ENCODE data around the gene LAMA5.

The LAMA5 gene

DNA sequence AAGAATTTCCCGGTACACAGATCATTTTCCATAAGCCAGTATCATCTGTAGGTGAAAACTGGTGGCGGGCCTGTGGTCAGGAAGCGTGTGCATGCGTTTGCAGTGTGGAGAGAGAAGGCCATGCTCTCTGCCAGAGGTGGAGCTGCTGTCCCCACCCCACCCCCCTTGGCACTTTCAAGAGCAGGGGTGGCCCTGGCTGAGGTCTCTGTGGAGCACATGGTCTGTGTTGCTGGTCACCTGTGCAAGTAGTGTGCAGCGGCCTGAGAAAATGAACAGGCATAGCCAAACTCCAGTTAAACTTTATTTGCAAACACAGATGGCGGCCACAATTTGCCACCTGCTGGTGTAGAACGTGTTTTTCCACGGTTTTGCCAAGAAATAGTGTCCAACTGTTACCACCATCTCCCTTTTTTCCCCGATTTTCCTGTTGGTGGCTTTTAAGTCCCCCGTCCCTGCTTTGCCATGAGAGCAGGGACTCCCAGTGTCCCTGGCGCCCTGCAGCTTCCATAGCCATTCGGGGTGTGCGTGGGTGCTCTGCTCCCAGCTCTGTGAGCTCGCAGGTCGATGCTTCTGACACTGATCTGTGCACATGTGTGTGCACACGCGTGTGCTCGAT lies 61.9 kb downstream of the LAMA5 start:
- no peak for DNase-seq (ENCODE audit: low read depth)

DNA sequence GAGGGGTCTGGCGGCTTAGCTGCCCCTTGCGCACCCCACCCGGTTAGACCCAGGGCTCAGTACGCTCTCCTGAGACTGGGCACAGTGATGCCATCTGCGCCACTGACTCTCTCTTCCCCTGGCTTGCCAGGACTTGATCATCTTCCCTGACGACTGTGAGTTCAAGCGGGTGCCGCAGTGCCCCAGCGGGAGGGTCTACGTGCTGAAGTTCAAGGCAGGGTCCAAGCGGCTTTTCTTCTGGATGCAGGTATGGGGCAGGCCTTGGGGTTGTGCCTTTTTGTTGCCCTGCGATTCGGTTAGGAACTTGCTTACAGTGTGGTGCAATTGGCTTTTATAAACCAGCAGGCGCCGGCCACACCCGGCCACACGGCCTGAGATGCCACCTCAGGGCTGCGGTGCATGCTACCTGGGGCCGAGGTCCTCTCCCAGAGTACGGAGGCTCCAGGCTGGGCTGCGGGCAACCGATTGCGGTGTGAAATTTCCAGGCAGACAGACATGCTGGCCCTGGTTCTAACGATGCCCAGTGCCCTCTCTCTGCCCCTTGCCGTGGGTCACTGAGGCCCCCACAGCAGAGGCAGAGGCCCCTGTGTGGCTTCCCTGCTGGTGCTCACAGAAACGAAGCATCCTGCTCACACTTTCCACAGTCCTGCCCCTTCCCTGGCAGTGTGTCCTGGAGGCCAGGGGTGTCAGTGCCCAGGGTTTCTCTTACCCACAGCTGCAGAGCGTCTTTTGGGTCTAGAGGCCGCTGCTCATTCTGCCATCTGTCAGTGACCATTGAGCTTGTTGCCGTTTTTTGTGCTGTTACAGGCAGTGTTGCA lies 62.6 kb downstream of the LAMA5 start:
- no peak for DNase-seq (ENCODE audit: low read depth)

DNA sequence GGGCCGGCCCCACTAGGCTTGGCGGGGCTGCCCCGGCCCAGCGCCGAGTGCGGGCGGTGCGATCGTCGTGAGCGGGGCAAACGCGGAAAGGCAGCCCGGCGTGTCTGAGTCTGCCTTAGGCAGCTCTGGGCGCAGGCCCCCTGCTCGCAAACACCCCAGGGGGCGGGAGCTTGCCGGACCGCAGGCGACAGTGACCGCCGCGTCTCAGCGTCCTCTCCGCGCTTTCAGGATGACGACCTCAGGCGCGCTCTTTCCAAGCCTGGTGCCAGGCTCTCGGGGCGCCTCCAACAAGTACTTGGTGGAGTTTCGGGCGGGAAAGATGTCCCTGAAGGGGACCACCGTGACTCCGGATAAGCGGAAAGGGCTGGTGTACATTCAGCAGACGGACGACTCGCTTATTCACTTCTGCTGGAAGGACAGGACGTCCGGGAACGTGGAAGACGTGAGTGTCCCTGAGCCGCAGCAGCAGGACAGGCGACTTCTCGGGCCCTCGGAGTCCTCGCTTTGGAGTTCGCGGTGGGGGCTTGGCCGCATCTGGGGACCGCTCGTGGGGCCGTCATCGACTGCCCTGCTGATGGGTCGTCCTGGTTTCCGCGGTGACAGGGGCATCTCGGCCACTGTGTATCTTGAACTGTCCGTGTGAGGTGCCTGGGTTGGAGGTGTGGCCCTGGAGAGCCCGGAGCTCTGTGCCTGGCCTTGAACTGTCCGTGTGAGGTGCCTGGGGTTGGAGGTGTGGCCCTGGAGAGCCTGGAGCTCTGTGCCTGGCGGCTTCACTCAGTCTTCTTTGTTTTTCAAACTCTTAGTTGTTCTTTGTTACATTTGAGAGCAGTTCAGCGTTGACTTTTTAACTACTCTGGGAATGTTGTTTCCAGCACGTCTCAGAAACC lies 63.5 kb downstream of the LAMA5 start:
- DNase-seq (ENCODE audit: low read depth): no peak

DNA sequence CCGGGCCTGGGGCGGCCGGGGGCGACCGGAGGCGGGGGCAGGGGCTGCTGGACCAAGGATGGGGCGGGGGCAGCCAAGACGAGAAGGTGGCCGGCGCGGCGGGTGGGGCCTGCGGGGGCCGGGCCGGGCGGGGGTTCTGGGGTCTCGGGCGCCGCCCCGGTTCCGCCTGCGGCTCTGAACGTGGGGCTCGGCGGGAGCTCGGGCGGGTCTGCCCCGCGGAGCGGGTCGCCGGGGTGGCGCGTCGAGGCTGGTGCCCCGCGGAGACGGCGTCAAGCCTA lies 64.1 kb downstream of the LAMA5 start:
- no peak for DNase-seq (ENCODE audit: low read depth)

DNA sequence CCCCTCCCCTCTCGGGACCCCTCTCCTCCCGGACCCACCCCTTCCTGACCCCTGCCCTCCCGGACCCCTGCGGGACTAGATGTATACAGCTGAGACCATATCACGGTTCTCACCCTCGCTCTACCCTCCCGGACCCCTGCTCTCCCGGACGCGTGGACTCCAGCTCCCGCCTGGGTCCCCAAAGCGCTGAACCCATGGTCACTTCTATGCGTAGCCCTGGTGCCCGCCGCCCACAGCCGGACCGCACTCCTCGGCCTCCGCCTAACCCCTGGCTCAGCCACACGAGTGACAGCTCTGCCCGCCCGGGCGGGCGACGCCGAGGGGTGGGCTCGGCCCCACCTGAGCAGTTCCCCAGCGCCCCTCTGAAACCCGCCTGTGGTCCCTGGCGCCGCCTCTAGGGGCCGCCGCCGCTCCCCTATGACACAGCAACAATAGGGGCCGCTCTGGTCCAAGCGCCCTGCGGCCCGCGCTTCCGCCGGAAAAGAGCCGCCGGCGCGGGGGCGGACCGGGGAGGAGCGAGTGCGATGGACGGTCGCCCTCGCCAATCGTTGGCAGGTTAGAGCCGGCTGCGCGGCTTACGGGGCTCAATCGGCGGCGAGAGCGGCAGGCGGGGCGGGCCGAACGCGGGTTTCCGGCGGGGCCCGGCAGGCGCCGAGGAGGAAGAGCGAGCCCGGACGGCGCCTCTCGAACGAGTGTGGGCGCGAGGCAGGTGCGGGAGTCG lies 64.6 kb downstream of the LAMA5 start, which contains the start of gene ADRM1:
TSS of gene ADRM1 (plus strand) at position 657 of the 721 bp plus-strand sequence. CDS start 572 bp downstream, outside the sequence.
- DNase-seq (ENCODE audit: low read depth): peak; percentile 86

DNA sequence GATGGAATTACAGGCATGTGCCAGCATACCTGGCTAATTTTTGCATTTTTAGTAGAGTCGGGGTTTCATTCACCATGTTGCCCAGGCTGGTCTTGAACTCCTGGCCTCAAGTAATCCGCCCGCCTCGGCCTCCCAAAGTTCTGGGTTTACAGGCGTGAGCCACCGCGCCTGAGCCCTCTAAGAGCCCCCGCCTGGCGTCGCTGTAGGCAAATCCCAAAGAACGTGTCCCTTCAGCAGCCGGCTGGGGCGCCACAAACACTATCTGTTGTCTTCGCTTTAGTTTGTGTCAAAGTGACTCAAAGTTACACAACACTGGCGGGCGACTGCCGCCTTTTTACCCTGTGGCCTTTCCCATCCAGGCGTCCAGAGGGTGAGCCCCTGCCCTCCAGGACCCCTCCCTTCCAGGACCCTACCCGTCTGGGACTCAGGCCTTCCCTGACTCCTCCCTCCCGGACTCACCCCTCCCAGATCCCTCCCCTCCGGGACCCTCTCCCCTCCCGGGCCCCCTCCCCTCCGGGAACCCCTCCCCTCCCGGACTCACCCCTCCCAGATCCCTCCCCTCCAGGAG lies 65.3 kb downstream of the LAMA5 start:
- peak; percentile 87 for DNase-seq (ENCODE audit: low read depth)

DNA sequence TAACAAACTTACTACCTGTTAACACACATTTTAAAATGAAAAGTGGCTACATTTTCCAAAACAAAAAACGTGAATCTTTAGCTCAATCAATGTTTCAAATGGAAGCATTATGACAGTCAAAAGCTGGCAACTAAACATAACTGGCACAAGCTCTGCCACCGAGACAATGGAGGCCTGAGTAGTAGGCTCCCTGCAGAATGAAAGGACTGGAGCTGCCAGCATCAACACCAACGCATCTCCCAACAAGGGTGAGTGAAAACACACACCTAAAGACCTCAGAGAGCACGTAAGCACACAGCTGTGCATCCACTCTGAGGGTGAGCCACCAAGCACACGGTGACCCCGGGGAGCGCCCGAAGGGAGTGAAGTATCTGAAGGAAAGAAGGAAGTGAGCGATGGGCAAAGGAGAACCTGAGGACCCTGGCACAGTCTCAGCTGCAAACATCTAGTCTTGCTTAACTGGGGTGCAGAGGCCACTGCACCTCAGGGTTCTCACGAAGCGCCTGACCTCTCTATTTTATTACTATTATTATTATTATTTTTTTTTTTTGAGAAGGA lies 65.9 kb downstream of the LAMA5 start:
- DNase-seq (ENCODE audit: low read depth): no peak

DNA sequence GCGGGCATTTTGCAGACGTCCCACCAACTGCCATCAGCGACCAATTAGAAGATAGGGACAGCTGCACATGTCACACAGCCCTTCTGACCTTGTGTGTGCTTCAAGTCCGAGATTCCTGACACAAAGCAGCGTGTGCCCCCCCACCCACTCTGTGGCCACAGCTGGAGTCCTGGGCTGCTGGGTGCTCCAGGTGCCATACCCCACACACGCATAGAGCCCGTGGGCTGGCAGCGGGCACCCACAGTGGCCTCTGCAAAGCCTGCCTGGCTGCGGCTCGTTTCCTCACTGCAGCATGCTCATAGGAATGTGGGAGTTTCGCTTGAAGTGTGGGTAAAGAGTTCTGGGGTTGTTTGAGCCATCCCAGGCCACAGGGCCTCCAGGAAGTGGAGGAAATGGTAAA lies 66.8 kb downstream of the LAMA5 start:
- no peak for DNase-seq (ENCODE audit: low read depth)

DNA sequence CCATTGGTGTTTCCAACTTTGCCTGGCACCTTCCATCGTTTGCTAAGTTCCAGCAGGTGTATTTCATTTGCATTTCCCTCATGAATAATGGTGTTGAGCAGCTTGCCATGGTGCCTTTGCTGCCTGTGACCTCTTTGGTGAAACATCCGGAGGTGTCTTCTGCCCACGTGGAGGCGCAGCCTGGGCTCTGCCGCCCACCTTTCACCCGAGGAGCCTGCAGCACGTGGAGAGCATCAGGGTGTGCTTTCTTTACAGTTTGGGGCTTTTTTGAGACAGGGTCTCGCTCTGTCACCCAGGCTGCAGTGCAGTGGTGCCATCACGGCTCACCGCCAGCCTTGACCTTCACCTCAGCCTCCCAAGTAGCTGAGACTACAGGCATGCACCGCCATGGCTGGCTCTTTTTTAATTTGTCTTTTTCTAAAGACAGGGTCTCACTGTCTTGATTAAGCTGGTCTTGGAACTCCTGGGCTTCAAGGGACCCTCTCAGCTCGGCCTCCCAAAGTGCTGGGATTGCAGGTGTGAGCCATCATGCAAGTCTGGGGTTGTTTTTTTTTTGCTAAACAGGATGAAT lies 67.4 kb downstream of the LAMA5 start:
- no peak for DNase-seq (ENCODE audit: low read depth)

DNA sequence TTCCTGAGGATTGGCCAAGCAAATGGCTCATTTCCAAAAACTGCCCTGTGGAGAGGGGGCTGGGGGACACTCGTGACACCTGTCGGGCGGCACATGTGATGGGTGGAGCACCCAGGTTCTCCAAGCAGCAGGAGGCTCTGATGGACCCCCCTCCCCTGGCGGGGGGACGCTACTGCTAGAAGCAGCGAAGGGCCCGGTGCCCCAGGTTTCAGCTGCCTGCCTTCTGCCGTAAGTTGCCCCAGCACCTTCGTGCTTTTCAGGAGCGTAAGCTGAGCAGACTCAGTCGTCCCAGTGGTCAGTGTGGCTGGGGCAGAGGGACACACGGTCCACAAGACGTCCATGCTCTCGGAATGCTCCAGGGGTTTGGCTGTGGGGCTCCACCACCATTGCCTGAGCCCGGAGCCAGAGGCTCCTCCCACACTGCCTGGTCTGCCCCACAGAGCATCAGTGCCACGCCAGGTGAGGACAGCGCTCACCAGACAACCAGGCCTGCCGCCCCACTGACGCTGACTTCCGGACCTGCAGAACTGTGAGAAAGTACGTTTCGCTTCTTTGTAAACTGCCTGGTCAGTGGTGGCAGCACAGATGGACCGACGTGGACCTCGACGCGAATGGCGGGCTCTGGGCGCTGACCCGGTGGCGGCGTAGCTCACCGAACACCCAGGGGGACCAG lies 68.4 kb downstream of the LAMA5 start:
- no peak for DNase-seq (ENCODE audit: low read depth)

DNA sequence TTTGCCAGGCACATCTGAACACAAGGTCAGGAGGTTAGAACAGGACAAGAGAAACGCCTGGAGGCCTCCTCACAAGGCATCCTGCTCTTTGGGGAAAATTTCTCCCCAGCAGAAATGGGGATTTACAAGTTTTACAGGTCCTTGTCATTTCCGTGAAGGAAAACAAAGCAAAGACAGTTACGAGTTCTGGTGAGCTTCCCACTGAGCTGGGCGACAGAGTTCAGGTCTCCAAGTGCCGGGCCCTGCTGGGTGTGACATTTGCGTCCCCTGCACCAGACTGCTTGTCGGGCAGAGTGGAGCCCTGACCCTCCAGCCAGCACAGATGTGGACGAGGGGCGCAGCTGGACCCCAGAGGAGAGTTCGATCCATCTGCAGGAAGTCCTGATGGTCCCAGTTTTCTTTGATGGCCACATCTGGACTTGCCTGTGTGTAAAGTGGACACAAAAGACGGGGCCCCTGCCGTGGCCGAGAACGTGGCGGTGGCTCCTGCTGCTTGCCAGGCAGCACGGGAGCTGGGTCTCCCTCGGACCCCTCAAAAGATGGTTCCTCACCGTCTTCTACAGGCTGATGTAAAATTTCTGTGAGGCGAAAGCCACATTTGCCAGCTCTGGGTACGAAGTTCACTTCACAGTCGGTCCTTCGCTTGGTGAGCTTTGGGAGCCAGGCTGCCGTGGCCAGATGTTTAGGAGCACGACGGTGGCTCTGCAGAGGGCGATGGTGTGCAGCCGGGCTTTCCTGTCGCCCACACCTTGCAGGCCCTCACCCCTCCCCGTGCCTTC lies 69.5 kb downstream of the LAMA5 start:
- no peak for DNase-seq (ENCODE audit: low read depth)

DNA sequence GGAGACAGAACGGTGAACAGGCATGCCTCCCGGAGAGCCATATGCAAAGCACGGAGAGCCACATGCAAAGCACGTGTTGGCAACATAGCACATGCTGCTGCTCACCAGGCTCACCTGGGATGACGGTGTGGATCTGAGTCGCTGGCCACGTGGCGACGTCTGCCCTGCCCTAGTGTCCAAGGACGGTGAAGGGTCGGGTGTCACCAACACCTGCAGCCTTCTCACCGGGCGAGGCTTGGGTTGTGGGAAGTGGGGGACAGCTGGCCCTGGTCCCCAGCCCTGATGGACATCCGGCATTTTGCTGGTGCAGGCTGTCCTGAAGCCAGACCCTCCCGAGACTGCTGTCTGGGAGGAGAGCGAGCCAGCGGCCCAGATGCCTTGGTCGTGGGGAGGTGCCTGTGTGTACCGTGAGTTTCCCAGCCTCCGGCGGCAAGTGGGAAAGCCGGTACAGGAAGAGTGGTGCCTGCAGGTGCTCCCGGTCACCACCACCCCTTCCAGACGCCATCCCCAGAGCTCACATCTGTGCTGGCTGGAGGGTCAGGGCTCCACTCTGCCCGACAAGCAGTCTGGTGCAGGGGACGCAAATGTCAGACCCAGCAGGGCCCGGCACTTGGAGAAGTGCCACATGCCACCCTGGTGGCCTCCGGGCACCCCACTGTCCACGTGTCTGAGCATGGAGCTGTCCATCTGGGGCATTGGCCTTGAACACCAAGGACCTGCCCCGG lies 70.2 kb downstream of the LAMA5 start:
- DNase-seq (ENCODE audit: low read depth): no peak

DNA sequence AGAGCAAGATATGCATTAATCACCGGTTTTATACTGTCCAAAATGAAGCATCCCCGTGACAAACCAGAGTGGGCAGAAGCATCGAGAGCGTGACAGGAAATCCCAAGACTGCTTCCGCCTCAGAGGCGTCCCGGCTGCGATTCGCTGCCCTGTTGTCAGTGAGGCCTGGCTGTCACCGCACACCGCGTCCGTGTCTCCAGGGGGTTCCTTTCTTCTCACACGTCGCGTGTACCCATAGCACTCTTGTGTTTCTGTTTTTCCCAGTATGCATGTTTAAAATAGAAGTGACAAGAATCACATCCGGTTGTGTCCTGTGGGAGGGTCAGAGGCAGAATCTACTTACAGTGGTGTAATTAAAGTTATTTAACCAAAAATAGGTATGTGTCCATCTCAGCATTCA lies 72.6 kb downstream of the LAMA5 start:
- DNase-seq (ENCODE audit: low read depth): no peak

DNA sequence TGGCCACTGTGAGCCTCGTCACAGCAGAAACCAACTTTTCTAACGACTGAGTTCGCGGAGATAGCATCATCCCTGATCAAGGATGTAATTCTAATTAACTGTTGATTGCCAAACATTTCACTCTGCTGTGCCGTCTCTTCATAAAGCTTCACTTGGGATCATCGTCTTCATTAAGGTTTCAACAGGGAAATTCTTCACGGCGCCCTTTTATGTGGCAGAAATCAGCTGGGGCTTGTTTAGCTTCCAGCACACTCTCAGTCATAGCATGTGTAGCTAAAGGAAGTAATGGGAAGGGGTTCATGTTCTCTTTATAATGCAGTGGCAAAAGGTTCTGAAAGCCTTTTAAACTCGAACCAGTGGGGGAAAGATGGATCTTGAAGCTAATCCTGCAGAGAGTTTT lies 73.2 kb downstream of the LAMA5 start:
- no peak for DNase-seq (ENCODE audit: low read depth)

DNA sequence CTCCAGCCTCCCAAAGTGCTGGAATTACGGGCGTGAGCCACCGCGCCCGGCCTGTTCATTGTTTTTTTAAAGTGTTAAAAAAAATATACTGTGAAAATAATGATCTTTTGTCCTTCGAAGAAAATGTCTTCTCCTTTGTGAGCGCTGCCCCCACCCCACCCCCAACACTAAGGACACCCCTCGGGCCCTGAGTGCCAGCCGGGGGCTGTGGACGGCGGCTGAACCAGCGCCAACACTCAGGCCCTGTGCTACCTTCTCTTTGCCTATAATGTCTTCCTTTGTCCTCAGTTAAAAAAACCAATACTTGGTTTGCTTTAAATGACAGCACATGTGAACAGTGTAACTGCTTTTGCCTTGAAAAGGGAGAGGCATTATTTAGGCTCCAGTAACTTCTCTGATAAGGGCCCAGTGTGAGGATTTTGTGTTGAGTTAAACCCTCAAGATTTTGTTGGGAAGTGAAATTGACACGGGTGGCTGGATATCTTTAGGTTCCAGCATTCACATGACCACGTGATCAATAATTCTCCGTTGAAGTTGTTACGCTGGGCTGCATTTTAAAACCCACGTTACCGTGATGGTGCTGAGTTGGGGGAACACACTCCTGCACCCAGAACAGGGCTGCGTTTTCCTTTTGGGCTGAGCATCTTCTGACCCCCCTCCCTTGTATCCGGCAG lies 73.9 kb downstream of the LAMA5 start:
- DNase-seq (ENCODE audit: low read depth): no peak

DNA sequence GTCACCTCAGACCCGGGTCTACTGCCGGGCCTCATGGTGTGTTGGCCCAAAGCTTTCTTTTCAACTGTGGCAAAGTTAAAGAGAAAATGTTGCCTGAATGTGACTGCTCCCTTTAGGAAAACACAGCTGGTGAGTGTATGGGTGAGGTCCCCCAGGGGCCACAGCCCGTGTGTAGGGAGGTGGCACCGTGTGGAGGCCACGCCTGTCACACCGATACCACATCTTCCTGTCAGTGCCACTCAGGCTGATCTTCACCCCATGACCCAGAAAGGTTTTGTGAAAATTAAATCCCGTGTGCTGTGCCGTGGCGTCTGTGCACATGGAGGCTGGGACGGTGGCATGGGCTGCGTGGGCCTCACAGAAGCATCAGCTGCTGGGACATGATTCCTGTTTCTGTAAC lies 75.0 kb downstream of the LAMA5 start:
- DNase-seq (ENCODE audit: low read depth): no peak

DNA sequence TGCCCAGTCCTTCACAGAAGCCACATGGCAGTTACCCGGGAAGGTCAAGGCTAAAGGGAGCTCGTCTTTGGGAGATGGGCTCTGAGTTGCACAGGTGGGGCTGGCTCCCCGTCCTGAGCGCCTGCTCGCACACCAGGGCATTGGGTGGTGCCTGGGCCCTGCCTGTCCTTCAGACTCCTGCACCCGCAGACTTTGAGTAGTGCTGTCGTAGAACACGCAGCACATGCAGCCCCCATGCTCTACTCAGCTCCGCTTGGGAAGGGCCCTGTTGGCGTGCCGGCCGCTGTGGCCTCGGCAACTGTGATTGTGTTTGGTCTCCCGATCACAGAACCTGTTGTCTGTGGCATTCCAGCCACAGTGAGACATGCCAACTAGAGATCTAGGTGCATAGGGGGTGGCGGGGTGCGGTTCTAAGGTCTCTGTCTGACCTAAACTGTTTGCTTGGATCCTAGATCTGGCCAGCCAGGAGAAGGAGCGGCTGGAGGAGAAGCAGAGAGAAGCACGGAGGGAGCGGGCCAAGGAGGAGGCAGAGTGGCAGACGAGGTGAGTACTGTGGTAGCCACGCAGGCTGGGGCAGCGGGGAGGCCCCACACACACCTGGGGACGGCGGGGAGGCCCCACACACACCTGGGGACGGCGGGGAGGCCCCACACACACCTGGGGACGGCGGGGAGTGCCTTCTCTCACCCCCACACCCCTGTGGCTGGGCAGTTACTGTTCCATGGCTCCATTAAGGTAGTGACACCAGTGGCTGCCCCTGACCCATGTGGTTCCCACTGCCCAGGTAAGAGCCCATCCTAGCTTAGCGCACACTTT lies 75.7 kb downstream of the LAMA5 start:
- DNase-seq (ENCODE audit: low read depth): no peak

DNA sequence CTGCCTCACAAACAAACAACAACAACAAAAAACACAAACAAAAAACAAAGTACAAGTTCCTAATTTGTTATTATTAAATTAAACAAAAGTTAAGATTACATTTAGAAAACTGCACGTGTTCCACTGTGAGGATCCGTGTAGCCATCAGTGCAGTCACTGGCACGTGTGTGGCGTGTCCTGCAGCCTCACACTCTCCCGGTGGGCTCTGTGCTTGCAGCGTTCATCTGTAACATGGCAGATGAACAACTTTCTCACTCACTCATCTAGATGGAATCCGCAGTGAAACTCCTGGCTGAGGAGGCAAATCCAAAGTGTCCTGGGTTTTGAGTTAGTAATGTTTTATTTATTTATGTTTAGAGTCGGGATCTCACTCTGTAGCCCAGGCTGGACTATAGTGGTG lies 77.2 kb downstream of the LAMA5 start:
- no peak for DNase-seq (ENCODE audit: low read depth)

All from CMK (cell line).